A673 (cell line): ENCODE data around the gene SLC12A7.

Experiments
- EZH2 ChIP-seq: fragments of 200-600 bp; sonication (generic); IDR thresholded peaks from 2 replicates; pipeline ENCODE4 v1.6.1; 2017; ENCODE audit warnings: borderline replicate concordance, low read depth, mild to moderate bottlenecking, mixed read lengths, antibody characterized with exemption, low read length; ENCODE audit not compliant: poor library complexity, severe bottlenecking
- TF ChIP-seq, protein P1 (sequence below): fragments of 300-800, 200-600 bp; sonication (generic); conservative IDR thresholded peaks from 2 replicates; pipeline ENCODE4 v1.5.1; 2017; ENCODE audit warnings: low read depth, mild to moderate bottlenecking, antibody characterized with exemption, low read length, moderate library complexity, mixed read lengths

DNA sequence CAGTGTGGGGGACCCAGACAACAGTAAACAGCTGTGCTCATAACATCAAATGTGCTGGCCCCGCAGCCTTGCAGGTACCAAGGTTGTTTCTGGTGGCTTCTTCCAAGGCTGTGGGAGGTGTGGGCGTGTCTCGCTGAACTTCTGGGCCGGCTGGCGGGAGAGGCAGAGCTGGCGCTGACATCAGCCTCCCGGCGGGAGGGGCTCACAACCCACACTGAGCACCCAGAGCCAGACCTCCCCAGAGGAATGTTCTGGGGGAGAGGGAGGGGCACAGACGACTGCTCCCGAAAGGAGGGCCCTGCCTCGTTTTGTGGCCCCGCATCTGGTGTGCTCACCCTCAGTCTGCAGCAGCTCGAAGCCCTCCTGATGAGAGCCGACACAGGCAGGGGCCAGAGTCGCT lies 6.9 kb upstream of the SLC12A7 start:
- TF ChIP-seq, protein P1, sequence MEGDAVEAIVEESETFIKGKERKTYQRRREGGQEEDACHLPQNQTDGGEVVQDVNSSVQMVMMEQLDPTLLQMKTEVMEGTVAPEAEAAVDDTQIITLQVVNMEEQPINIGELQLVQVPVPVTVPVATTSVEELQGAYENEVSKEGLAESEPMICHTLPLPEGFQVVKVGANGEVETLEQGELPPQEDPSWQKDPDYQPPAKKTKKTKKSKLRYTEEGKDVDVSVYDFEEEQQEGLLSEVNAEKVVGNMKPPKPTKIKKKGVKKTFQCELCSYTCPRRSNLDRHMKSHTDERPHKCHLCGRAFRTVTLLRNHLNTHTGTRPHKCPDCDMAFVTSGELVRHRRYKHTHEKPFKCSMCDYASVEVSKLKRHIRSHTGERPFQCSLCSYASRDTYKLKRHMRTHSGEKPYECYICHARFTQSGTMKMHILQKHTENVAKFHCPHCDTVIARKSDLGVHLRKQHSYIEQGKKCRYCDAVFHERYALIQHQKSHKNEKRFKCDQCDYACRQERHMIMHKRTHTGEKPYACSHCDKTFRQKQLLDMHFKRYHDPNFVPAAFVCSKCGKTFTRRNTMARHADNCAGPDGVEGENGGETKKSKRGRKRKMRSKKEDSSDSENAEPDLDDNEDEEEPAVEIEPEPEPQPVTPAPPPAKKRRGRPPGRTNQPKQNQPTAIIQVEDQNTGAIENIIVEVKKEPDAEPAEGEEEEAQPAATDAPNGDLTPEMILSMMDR: no peak
- no peak for TF ChIP-seq EZH2
